ENCODE results near the gene SAMHD1. TPM values are rescaled to one million over a fixed set of nuclear protein-coding genes. Genes with fewer than 3 reads are reported as not detected.

Gene SAMHD1
- total and polyA plus RNA-seq, 2 donors (not counting 1 experiment from before 2014, with no cell fraction given): 25.9 to 47.2 TPM

- Histone ChIP-seq H4K20me1 (ENCODE audit: control insufficient read depth, extremely low read depth, insufficient read depth, low read length) (no peaks in the 10 kb centered on the region), H3K9ac (ENCODE audit: insufficient read depth, low read length) (no peak overlapping the region), H3K36me3 (ENCODE audit: control insufficient read depth, insufficient read depth, low read length) (no peaks in the 10 kb centered on the region), H3K9me3 (ENCODE audit: control insufficient read depth, insufficient read depth, low read depth, low read length) (no peaks in the 10 kb centered on the region), H3K79me2 (ENCODE audit: control insufficient read depth, insufficient read depth, low read length) (no peaks in the 10 kb centered on the region), H2AFZ (ENCODE audit: low read length) (no peak overlapping the region), H3K4me1 (ENCODE audit: control insufficient read depth, extremely low read depth, insufficient read depth, low read length) (no peaks in the 10 kb centered on the region), H3K4me3 (replicated peaks in 1 of 4; ENCODE audit: control extremely low read depth in 1 of 4, insufficient read depth in 1 of 4, low read depth in 3 of 4, low read length in 4 of 4) (no peak overlapping the region), H3K4me2 (ENCODE audit: extremely low read depth, insufficient read depth, low read length) (no peak overlapping the region), H3K27ac (ENCODE audit: insufficient read depth, low read length) (no peak overlapping the region), H3K27me3 (ENCODE audit: control insufficient read depth, insufficient read depth, low read length) (no peaks in the 10 kb centered on the region)
- no peak for DNase-seq (ENCODE audit: low read depth in 2 of 2)
- TF ChIP-seq EZH2 (IDR thresholded peaks at IDR 0.05; ENCODE audit: low read length, missing control alignments) (no peak), CTCF (conservative IDR thresholded peaks at IDR 0.05 in 1 of 2, IDR thresholded peaks at IDR 0.05 in 1 of 2; ENCODE audit: low read depth in 1 of 2, low read length in 2 of 2) (no peak)
Observed at GRCh38 chr20:36956674-36957073, 5.2 kb upstream of the SAMHD1 start.

- Histone ChIP-seq H2AFZ (ENCODE audit: low read length) (no peak overlapping the region), H3K4me2 (ENCODE audit: extremely low read depth, insufficient read depth, low read length) (no peak overlapping the region), H3K27me3 (ENCODE audit: control insufficient read depth, insufficient read depth, low read length) (no peaks in the 10 kb centered on the region), H3K9me3 (ENCODE audit: control insufficient read depth, insufficient read depth, low read depth, low read length) (no peaks in the 10 kb centered on the region), H3K27ac (ENCODE audit: insufficient read depth, low read length) (no peak overlapping the region), H4K20me1 (ENCODE audit: control insufficient read depth, extremely low read depth, insufficient read depth, low read length) (no peaks in the 10 kb centered on the region), H3K79me2 (ENCODE audit: control insufficient read depth, insufficient read depth, low read length) (no peaks in the 10 kb centered on the region), H3K9ac (ENCODE audit: insufficient read depth, low read length) (no peak overlapping the region), H3K36me3 (ENCODE audit: control insufficient read depth, insufficient read depth, low read length) (no peaks in the 10 kb centered on the region), H3K4me1 (ENCODE audit: control insufficient read depth, extremely low read depth, insufficient read depth, low read length) (no peaks in the 10 kb centered on the region), H3K4me3 (replicated peaks in 1 of 4; ENCODE audit: control extremely low read depth in 1 of 4, insufficient read depth in 1 of 4, low read depth in 3 of 4, low read length in 4 of 4) (no peak overlapping the region)
- DNase-seq (ENCODE audit: low read depth in 2 of 2): no peak
- TF ChIP-seq EZH2 (IDR thresholded peaks at IDR 0.05; ENCODE audit: low read length, missing control alignments): no peak
- TF ChIP-seq CTCF (conservative IDR thresholded peaks at IDR 0.05 in 1 of 2, IDR thresholded peaks at IDR 0.05 in 1 of 2; ENCODE audit: low read depth in 1 of 2, low read length in 2 of 2): no peak
Observed at GRCh38 chr20:36956016-36956415, 4.5 kb upstream of the SAMHD1 start.

- H3K27ac ChIP-seq (ENCODE audit: insufficient read depth, low read length): no peak overlapping the region
Observed at GRCh38 chr20:36951979-36952738, 651 bp upstream of the SAMHD1 start.

More at GRCh38 chr20:36951979-36952738, 651 bp upstream of the SAMHD1 start:
- DNase-seq (ENCODE audit: low read depth in 2 of 2): peak in 1 of 2 donors; percentile 7
- no peaks in the 10 kb centered on the region for H3K79me2 ChIP-seq (ENCODE audit: control insufficient read depth, insufficient read depth, low read length)
- H2AFZ ChIP-seq (ENCODE audit: low read length): peak overlapping the region; percentile 58
- TF ChIP-seq CTCF (conservative IDR thresholded peaks at IDR 0.05 in 1 of 2, IDR thresholded peaks at IDR 0.05 in 1 of 2; ENCODE audit: low read depth in 1 of 2, low read length in 2 of 2) (no peak), EZH2 (IDR thresholded peaks at IDR 0.05; ENCODE audit: low read length, missing control alignments) (no peak)
- H3K4me3 ChIP-seq (replicated peaks in 1 of 4; ENCODE audit: control extremely low read depth in 1 of 4, insufficient read depth in 1 of 4, low read depth in 3 of 4, low read length in 4 of 4): peak overlapping the region; percentile 21 to 99 (median 50)
- H3K9me3 ChIP-seq (ENCODE audit: control insufficient read depth, insufficient read depth, low read depth, low read length): no peaks in the 10 kb centered on the region
- no peaks in the 10 kb centered on the region for H3K4me1 ChIP-seq (ENCODE audit: control insufficient read depth, extremely low read depth, insufficient read depth, low read length)
- no peaks in the 10 kb centered on the region for H4K20me1 ChIP-seq (ENCODE audit: control insufficient read depth, extremely low read depth, insufficient read depth, low read length)
- H3K4me2 ChIP-seq (ENCODE audit: extremely low read depth, insufficient read depth, low read length): peak overlapping the region; percentile 71
- H3K9ac ChIP-seq (ENCODE audit: insufficient read depth, low read length): no peak overlapping the region
- no peaks in the 10 kb centered on the region for H3K27me3 ChIP-seq (ENCODE audit: control insufficient read depth, insufficient read depth, low read length)
- H3K36me3 ChIP-seq (ENCODE audit: control insufficient read depth, insufficient read depth, low read length): no peaks in the 10 kb centered on the region

Measured in fibroblast of lung (primary cell).